ENCODE measurements around the gene ST6GAL2.

DNA sequence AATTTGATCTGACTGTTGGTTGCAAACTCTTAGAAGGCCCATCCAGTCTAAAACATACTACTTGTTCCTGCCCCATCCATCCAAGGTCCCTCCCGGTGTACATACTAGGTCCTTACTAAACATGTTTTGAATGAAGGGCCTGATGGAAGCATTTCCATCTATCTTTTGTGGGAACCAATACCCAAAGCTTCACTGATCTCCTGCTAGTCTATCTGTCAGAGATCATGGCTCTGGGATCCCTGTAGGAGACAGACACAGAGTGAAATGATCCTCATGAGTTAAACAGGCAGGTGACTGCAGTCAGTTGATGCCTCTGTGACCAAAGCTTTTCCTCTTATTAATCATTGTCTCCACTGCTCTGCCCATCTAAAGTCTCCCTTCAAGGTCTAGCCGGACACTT, 115.0 kb downstream of the ST6GAL2 start:
- TF ChIP-seq, protein P1, sequence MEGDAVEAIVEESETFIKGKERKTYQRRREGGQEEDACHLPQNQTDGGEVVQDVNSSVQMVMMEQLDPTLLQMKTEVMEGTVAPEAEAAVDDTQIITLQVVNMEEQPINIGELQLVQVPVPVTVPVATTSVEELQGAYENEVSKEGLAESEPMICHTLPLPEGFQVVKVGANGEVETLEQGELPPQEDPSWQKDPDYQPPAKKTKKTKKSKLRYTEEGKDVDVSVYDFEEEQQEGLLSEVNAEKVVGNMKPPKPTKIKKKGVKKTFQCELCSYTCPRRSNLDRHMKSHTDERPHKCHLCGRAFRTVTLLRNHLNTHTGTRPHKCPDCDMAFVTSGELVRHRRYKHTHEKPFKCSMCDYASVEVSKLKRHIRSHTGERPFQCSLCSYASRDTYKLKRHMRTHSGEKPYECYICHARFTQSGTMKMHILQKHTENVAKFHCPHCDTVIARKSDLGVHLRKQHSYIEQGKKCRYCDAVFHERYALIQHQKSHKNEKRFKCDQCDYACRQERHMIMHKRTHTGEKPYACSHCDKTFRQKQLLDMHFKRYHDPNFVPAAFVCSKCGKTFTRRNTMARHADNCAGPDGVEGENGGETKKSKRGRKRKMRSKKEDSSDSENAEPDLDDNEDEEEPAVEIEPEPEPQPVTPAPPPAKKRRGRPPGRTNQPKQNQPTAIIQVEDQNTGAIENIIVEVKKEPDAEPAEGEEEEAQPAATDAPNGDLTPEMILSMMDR (IDR thresholded peaks at IDR 0.05; ENCODE audit: low read depth, low read length, poor library complexity, severe bottlenecking) = no peak
- no peak for TF ChIP-seq EZH2phosphoT487 (IDR thresholded peaks at IDR 0.05; ENCODE audit: borderline replicate concordance, low read length)

Measured in DOHH2 (cell line).